ENCODE data around the gene OR2T5.
"Not testable (repeated sequence)": the region's sequence is repeated elsewhere in the genome, so short reads cannot be mapped to it uniquely, and the experiment has no call there.

DNA sequence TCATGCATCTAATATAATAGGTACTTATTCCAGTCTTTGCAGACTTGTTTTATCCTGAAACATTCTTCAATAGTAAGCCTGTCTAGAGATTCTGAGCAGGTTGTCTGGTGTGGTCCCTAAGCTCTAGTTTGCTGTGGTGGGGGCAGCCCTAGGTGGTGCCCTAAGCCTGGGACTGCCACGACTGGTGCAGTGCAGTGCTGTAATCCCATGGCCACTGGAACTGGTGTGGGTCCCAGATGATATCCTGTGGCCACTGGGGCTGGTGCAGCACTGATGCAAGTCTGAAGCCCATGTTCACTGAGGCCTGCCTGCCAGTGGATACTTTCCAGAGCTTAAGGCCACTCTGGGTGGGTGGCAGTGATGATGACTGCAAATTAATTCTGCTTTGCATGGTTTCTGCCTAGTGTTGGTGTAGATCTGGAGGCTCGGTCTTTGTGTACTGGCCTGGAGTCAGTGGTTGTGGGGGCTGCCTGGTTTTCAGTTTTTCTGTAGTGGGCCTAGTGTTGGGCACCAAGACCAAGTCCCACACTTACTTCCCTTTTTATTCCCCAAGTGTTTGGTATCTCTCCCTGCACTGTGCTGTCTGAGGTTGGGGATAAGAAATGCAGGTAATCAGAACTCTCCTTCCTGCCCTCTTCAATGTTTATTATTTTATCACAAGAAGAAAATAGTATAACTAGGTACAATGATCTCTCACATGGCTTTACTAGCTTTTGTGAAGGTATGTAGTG lies 12.1 kb downstream of the OR2T5 start:
- not testable (repeated sequence) for TF ChIP-seq CTCF, EZH2 (IDR thresholded peaks at IDR 0.05)
